GM18499 (cell line): ENCODE data around the gene CHST7.
"Not testable (repeated sequence)": the region's sequence is repeated elsewhere in the genome, so short reads cannot be mapped to it uniquely, and the experiment has no call there.

Experiments used
- ATAC-seq: cut with Tn5 transposase; IDR thresholded peaks from one replicate; pipeline ENCODE4 v1.9.1; 2021; ENCODE audit warnings: moderate number of reproducible peaks; ENCODE audit not compliant: insufficient read depth, unreplicated experiment

Gene CHST7, protein sequence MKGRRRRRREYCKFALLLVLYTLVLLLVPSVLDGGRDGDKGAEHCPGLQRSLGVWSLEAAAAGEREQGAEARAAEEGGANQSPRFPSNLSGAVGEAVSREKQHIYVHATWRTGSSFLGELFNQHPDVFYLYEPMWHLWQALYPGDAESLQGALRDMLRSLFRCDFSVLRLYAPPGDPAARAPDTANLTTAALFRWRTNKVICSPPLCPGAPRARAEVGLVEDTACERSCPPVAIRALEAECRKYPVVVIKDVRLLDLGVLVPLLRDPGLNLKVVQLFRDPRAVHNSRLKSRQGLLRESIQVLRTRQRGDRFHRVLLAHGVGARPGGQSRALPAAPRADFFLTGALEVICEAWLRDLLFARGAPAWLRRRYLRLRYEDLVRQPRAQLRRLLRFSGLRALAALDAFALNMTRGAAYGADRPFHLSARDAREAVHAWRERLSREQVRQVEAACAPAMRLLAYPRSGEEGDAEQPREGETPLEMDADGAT

DNA sequence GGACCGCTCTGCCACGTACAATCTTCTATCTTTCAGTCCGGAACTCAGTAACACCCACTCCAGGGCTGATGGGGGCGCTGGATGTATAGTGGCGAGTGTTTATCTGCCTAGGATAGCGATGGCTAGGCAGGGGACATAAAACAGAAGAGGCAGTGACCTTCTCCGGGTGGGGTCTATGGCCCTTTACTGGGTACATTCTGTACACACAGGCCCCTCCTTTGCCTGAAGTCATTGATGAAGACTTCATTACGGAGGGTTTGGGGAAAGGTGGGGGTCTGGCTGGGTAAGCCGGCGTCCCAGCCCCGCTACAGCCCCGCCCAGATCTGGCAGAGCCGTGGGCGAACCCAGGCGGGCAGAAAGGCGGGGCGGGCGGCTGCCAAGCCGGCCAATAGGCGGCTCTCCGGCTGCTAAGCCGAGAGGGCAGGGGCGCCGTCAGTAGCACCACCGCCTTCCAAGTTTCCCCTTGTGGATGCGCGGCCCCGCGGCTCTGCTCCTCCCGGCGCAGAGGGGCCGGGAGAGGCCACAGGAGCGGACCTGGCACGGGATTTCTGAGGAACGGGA, at the start of gene CHST7:
Gene CHST7 (plus strand): TSS at position 435 of the 561 bp plus-strand sequence. CDS start 167 bp downstream, outside the sequence.
- ATAC-seq = peak; percentile 11

DNA sequence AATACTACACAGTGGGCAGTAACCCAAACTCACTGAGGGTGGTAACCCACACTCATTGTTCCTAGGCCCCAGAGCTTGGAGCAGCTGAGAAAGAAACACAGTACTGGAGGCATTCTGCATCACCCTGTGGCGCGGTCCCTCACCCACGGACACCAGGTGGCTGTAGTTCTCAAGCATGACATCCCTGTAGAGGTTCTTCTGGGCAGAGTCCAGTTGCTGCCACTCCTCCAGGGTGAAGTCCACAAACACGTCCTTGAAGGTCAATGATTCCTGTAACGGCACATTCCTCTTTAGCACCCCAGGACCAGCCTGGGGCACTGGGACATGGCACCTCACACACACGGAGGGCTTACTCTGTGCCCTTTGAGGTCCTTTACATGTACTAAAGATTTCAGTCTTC, 44.9 kb upstream of the CHST7 start:
- ATAC-seq = not testable (repeated sequence)

DNA sequence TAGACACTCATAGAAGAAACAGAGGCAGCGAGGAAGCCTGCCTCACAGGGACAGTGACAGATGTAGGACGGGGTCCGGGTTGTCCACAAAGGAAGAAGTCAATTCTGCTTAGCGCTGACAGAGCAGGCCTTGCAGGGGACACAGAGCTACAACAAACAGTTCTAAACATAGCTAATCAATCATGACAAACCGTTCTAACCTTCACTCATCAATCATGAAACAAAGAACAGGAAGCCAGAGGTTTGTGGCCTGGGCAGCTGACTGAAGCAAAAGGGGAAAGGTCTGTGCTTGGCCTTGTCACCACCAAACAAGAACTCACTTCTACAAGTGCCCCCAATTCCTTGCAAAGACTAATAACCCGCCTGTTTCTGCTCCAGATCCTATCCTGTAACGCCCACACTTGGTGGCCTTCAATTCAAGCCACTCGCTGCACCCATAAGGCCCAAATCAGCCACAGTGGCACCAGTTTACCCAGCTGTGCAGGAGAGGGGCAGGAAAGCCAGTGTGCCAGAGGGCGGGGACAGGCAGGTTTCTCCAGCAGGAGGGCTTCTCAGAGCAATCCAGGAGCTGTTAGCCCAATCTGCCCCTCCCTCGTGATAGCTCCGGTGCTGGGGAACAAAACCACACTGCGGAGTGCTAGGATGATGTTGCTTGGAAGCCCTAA, 43.7 kb upstream of the CHST7 start:
- ATAC-seq = not testable (repeated sequence)

DNA sequence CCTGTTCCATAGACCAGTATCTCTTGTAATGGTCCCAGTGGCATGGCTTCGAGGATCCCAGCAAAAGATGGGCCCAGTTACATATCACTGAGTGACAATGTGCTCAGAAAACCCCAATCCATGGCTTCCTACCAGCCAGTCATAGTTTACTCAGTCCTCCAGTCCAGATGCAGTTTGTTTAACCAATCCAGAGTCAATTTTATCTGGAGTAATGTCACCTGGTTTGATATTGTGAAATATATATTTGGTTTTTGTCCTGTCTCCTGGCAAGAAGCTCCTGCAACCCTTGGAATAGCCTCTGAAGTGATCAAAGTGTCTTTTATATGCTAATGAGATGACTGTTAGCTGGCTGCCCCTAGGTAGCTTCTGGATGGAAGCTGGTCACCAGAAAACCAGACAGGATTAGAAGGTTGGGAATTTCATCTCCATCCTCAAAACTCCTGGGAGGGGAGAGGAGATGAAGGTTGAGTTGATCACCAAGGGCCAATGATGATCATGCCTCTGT, 43.1 kb upstream of the CHST7 start:
- not testable (repeated sequence) for ATAC-seq

DNA sequence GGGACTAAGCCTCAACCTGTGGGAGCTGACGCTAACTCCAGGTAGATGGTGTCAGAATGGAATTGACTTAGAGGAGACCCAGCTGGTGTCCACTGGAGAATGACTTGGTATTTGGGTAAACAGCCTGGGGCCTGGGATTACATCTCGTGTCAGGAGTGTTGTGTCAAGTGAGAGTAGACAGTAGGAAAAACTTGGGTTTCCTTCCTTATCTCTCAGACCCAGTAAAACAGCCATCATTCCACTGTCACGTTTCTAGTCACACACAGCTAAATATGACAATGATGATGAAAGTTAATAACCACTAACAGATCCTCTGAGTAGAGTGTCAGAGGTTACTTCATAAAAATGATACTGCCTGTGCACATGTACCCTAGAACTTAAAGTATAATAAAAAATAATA, 42.1 kb upstream of the CHST7 start:
- no peak for ATAC-seq

DNA sequence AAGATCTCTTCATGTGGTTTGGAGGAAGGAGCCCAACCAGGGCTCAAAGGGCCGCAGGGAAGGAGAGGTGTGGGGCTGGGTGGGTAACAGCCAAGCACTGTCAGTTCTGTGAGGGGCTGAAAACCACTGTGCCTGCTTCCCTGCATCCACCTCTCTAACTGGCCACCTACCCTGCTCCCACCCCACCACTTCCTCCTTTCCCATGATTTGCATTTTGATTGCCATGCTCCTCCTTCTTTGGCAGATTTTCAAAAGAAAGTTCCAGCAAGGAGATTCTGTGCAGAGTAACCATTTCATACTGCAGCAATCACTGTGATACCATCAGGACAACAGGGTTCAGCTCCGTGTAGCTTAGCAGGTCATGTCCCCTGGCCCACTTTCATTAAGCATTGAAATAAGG, 30.1 kb upstream of the CHST7 start:
- ATAC-seq = no peak

DNA sequence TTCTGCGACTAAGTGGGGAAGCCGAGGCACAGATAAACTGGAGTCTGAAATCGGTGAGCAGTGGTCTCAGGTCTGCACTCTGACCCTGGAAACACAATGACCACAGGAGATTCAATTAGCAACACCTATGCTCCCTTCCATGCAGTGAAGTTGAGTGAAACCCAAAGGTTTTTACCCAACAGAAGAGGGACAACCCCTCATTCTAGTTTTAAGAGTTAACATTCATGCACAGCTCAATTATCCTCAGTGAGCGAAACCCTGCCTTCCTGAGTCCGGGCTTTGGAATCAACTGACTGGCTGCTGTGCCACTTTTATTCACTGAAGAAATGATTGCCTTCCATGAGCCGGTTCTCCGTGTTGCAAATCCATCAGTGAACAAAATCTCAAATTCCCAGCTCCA, 29.0 kb upstream of the CHST7 start:
- ATAC-seq = not testable (repeated sequence)

DNA sequence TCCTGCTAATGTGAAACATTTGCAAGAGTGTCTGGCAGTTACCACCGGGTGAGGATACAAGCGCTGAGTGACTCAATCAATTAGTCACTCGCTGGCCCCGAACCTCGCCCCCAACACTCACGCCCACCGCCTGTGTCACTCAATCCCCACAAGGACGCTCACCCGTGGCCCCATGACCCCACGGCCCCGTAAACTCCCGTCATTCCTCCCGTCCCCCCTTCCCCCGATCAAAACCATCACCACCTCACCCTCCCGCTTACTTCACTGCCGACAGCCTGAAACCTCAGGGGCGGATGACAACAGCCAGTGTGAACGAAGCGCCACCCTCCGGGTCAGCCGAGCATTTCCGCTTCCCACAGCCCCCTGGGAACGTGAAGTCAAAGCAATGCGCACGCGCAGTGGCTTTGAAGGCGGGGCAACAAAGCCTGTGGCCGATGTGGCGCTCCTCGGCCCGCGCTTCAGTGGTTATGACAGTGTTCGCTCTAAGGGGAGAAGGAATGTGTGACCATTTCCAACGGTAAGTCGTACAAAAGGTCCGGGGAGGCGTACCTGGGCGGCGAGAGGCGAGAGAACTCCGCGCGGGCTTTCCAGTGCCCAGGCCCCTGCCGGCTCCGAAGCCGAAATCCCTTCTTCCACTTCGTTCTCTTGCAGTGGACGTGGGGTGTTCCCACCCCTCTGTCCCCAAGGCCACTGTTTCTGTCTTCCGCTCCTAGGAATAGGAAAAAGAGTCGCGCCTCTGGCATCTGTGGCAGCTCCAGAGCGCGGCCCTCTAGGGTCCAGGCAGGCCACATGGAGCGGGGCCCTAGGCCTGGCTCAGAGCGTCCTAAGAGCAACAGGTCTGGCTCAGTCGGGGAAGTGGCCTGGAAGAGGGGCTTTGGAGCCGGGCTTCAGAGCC, 28.2 kb upstream of the CHST7 start, which contains the start of gene ZNF674:
Gene ZNF674 (minus strand): TSS at position 311 of the 895 bp plus-strand sequence. CDS start 3,334 bp downstream, outside the sequence.
- ATAC-seq = peak; percentile 54

DNA sequence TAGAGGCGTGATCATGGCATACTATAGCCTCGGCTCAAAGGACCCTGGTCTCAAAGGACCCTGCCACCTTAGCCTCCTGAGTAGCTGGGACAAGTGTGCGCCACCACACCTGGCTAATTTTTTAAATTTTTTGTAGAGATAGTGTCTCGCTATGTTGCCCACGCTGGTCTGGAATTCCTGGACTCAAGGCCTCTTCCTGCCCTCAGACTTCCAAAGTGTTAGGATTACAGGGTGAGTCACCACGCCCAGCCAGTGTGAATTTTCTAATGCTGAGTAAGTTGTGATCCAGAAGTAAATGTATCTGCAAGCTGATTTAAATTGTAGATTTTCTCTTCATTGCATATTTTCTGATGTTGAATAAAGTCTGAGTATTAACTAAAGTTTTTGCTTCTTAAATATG, 25.7 kb upstream of the CHST7 start:
- ATAC-seq = no peak

DNA sequence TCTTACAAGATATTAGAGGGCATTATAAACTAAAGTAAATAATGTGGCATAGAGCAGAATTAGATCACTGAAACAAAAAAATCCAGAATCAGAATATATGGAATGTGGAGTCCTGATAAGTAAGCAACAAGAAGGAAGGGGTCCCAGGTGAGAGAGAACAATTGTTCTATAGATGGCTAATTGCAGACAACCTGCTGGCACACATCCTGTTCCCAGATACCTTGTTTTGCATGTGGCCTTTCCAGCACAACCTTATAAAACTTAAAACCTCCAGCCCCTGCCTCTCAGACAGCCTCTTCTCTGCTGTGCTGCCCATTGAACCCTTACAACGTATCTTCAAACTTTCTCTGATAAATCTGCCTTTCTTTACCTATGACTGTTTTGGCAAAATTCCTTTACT, 23.7 kb upstream of the CHST7 start:
- ATAC-seq = no peak

DNA sequence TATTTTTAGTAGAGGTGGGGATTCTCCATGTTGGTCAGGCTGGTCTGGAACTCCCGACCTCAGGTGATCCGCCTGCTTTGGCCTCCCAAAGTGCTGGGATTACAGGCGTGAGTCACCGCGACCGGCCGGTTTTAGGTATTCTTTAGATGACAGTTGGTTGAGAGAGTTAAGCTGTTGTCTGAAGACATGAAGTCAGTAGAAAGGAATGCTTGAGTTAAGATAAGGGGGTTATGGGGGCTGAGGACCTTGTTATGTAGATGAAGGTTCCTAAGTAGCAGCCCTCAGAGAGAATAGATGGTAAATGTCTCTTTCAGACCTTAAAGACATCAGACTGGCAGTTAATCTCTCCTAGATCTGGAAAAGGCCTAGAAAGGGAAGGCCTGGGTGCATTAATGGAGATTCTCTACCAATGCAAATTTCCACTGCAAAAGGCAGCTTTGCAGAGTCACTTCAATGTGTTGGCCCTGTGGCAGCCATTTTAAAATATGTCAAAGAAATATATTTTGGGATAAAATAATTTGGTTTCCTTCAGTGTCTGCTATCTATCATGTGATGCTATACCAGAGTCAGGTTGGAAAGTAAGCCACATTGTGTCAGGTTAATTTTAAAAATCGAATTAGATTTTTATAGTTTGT, 22.0 kb upstream of the CHST7 start:
- ATAC-seq = no peak

DNA sequence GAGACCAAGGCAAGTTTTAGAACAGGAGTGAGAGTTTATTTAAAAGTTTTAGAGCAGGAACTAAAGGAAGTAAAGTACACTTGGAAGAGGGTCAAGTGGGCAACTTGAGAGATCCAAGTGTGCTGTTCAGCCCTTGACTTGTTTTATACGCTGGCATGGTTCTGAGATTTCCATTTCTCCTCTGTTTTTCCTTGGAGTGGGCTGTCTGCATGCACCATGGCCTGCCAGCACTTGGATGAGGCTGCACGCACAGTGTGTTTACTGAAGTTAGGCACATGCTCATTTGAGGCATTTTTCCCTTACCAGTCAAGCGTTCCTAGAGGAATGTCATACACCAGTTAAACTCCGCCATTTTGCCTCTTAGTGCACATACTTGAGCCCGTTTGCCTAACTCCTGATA, 19.6 kb upstream of the CHST7 start:
- no peak for ATAC-seq

DNA sequence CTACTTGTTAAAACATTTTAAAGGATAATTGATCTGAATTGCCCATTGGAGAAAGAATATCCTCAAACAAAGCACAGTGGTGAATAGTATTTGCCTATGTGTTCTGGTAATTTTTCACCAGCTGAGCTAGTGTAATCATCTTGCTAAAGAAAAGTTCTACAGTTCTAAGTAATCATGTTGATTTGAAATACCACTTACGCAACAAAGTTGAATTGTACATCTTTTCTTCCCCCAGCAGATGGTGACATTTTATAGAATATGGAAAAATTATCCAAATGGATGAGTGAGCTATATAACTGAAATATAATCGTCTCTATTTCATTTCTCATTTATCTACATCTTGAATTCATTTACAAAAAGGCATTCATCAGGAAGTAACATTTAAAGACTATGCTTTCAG, 18.6 kb upstream of the CHST7 start:
- ATAC-seq = no peak

DNA sequence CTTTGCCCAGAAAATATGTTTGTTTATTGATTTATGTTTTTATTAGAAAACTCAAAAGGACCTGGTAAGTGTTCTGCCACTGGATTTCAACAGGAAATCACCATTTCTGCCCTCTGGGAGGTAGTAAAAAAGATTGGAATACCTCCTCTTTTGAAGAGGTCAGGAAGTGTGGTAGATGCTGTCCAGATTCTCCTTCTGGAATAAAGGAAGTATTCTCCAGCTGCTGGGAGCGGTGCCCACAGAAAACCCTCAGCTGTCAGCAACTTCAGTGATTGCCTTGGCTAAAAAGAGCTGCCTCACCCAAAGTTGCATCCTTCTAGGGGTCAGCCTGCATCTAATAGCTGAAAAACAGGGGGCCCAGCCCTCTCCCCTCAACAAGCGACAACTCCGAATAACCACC, 14.5 kb upstream of the CHST7 start:
- ATAC-seq = no peak

DNA sequence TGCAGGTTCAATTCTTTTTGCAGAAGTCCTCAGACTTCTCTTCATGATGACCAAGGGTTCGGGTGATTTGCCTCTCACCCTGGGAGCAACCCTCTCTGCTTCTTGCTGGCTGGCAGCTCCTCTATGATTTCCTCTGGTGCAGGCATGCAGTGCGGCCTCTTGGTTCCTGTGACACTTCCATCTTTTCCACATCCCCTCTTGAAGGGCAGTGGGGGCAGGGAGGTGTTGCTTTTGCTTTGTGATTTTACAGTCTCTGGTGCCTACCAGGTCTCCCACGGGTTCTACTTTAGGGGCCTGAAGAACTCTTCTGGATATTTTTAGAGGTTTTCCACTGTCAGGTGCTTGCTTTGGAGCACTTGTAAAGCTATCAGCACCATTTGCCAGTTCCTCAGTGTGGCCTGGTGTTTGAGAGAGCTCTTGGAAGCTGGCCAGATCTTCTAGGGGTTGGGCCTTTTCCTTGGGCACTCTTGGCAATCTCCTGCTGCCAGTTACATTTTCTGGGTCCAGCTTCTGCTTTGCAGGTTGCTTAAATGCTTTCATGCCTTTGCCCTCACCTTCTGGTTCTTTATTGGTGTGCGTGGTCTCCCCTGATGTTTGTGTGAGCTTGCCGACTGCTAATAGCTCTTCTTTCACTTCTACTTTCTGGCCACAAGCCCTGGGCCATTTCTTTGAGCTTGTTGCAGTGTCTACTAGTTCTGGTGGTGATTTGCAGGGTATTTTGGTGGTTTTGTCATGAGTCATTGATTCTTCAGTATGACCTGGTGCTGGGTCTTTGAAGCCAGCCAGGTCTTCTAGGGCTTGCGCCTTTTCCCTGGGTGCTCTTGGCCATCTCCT, 11.5 kb upstream of the CHST7 start:
- ATAC-seq = peak; percentile 97

DNA sequence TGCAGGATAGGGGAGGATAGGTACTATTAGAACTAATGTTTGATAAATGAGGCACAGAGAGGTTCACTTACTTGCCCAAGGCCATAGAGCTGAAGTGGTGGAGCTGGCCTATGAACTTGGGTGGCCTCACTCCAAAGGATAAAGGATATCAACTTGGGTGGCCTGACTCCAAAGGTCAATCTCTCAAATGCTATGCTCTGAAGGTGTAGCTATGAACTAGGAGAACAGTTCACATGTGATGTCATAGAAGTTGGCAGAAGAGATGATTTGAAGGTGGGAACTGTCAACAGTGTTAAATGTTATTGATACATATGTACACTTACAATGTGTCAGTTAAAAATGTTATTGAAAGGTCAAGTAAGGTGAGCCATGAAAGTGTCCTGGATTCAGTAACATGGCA, 6.2 kb upstream of the CHST7 start:
- ATAC-seq = no peak

DNA sequence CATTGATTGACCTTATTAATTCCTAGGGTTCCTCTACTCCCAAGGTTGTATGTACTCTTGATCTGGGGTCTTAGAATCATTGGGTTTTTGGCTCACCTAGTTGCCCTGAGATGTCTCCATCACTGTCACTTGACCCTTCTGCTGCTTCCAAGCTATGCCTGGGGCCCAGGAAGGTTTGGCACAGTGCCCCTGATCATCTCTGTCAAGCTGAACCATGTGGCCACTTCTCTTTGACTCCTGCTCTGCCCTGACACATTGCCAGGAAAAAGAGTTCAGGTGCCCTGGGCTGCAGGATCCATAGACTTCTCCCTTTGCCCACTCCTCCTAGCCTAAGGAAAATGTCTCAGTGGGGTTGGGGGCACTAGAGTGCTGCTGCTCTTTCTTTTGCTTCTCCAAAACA, 3.9 kb upstream of the CHST7 start:
- ATAC-seq = no peak

DNA sequence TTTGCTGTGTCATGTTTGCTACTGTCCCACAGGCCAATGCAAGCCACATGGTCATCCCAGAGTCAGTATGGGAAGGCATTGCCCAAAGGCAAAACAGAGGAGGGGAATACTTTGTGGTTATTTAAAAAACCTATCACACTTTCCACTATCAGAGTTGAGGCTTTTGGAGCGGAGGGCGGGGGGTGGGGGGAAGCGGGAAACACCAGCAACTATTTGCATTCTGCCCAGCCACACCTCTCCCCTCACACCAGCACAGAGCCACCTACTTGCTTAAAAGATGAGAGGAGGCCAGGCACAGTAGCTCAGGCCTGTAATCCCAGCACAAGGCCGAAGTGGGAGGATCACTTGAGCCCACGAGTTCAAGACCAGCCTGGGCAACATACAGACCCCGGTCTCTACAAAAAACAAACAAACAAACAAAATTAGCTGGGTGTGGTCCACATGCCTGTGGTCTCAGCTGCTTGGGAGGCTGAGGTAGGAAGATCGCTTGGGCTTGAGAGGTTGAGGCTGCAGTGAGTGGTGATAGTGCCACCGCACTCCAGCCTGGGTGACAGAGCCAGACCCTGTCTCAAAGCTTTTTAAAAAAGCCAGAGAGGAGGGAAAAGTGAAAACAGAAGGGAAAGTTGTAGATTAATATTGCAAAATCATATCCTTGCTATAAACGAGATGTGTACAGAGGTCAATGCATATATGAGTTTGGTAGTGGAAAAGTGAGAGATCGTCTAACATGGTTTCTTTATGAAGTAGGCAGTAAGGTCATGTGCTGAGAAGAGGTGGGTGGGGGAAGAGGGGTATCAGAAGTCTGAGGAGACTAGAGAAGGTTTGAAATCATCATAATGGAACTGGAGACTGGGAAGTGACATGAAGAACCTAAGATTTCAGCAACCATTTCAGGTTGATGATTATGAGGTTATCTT, 1.9 kb upstream of the CHST7 start:
- no peak for ATAC-seq
